BE2C (cell line): ENCODE measurements around the gene ATG7. TPM values are rescaled to one million over a fixed set of nuclear protein-coding genes. Genes with fewer than 3 reads are reported as not detected.

ENCODE experiments used
- DNase-seq: peaks from one replicate; pipeline ENCODE4 v3.0.0-alpha.2; 2020
- H3K27me3 ChIP-seq: fragments of 250-450 bp; sonication (Bioruptor Pico); 2 replicates; pipeline ENCODE4 v1.5.1; 2020; ENCODE audit warnings: mild to moderate bottlenecking
- H3K36me3 ChIP-seq: fragments of 250-450 bp; sonication (Bioruptor Pico); 2 replicates; pipeline ENCODE4 v1.5.1; 2020; ENCODE audit warnings: mild to moderate bottlenecking
- H3K4me1 ChIP-seq: fragments of 250-450 bp; sonication (Bioruptor Pico); 2 replicates; pipeline ENCODE4 v1.5.1; 2020
- H3K4me3 ChIP-seq: 2 replicates; pipeline ENCODE4 v1.5.1; 2011; ENCODE audit warnings: low read depth, low read length
- H3K9me3 ChIP-seq: fragments of 250-450 bp; sonication (Bioruptor Pico); 2 replicates; pipeline ENCODE4 v1.5.1; 2020
- CTCF ChIP-seq: IDR thresholded peaks from 2 replicates; pipeline ENCODE4 v1.5.1; 2012; ENCODE audit warnings: mild to moderate bottlenecking, low read depth, low read length
- polyA plus RNA-seq: library from polyadenylated mRNA; unstranded; fragments of >200 nt; gene quantifications from one replicate; pipeline ENCODE4 v1.2.1, GENCODE V29; 2012; ENCODE audit warnings: low read depth, missing spikeins; ENCODE audit not compliant: insufficient read length, insufficient read depth

The ATG7 gene
- 7.4 TPM for polyA plus RNA-seq

GRCh38 chr3:11271986-11272904 is at the start of gene ATG7:
ATG7 (plus strand) TSS chr3:11272397; CDS start chr3:11298696, 26,299 bp downstream.
- Histone ChIP-seq H3K36me3 (no peaks in the 10 kb centered on the region), H3K9me3 (no peaks in the 10 kb centered on the region), H3K27me3 (no peaks in the 10 kb centered on the region), H3K4me3 (peak within 1 kb of the TSS; percentile 95), H3K4me1 (no peaks in the 10 kb centered on the region)
- TF ChIP-seq CTCF, result no peak
- peak; percentile 91 for DNase-seq

- no peak for DNase-seq
- Histone ChIP-seq H3K4me3 (no peak overlapping the region), H3K27me3 (no peaks in the 10 kb centered on the region), H3K4me1 (no peaks in the 10 kb centered on the region), H3K9me3 (no peaks in the 10 kb centered on the region), H3K36me3 (no peaks in the 10 kb centered on the region)
- TF ChIP-seq CTCF, result no peak
Observed at GRCh38 chr3:11224010-11224409, 48.2 kb upstream of the ATG7 start.

- H3K36me3 ChIP-seq, result no peaks in the 10 kb centered on the region
- H3K27me3 ChIP-seq, result no peaks in the 10 kb centered on the region
- no peaks in the 10 kb centered on the region for H3K4me1 ChIP-seq
- no peak for DNase-seq
- TF ChIP-seq CTCF, result no peak
- no peaks in the 10 kb centered on the region for H3K9me3 ChIP-seq
- H3K4me3 ChIP-seq, result no peak overlapping the region
Observed at GRCh38 chr3:11224870-11225229, 47.3 kb upstream of the ATG7 start.

- no peak for TF ChIP-seq CTCF
- H3K4me3 ChIP-seq, result no peak overlapping the region
- H3K36me3 ChIP-seq, result no peaks in the 10 kb centered on the region
- H3K27me3 ChIP-seq, result no peaks in the 10 kb centered on the region
- no peak for DNase-seq
- H3K4me1 ChIP-seq, result no peaks in the 10 kb centered on the region
- H3K9me3 ChIP-seq, result no peaks in the 10 kb centered on the region
Observed at GRCh38 chr3:11226042-11226370, 46.2 kb upstream of the ATG7 start.

- Histone ChIP-seq H3K27me3 (no peaks in the 10 kb centered on the region), H3K9me3 (no peaks in the 10 kb centered on the region), H3K4me1 (no peaks in the 10 kb centered on the region), H3K36me3 (no peaks in the 10 kb centered on the region), H3K4me3 (no peak overlapping the region)
- no peak for DNase-seq
- no peak for TF ChIP-seq CTCF
Observed at GRCh38 chr3:11228041-11228440, 44.2 kb upstream of the ATG7 start.

GRCh38 chr3:11230125-11230524 is 42.1 kb upstream of the ATG7 start:
- Histone ChIP-seq H3K9me3 (no peaks in the 10 kb centered on the region), H3K36me3 (no peaks in the 10 kb centered on the region), H3K27me3 (no peaks in the 10 kb centered on the region), H3K4me1 (no peaks in the 10 kb centered on the region), H3K4me3 (no peak overlapping the region)
- no peak for DNase-seq
- TF ChIP-seq CTCF, result no peak
